GM19324 (cell line): Measurements from ENCODE around the gene TSHZ3.

Experiments
- ATAC-seq: cut with Tn5 transposase; IDR thresholded peaks from one replicate; pipeline ENCODE4 v1.9.1; 2021; ENCODE audit warnings: mild to moderate bottlenecking, moderate library complexity; ENCODE audit not compliant: unreplicated experiment, low FRiP score

TSHZ3 gene

DNA sequence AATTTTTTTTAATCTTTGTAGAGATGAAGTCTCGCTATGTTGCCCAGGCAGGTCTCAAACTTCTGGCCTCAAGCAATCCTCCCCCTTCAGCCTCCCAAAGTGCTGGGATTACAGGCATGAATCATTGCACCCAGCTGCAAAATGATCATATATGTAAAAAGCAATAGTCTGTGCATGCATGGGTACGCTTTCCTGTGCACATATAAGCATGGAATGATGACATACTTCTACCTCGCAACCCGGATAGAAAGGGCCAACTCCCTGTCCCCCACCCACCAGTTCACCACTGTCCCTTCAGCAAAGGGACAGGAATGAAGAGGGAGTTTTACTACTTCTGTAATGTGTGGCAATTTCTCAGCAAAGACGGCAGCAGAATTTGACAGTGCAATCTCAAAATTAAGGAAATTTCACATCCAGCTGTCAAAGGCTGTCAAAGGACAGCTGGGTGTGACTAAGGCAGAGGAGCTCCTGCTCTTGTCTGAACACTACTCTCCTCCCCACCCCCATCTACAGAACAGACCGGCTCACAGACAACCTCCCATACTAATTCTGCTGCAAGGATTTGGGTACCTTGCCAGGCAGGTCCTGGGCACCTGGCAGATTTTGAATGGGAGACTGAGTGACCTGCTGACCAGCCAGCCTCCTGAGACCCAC is 95.6 kb downstream of the TSHZ3 start:
- ATAC-seq: no peak

DNA sequence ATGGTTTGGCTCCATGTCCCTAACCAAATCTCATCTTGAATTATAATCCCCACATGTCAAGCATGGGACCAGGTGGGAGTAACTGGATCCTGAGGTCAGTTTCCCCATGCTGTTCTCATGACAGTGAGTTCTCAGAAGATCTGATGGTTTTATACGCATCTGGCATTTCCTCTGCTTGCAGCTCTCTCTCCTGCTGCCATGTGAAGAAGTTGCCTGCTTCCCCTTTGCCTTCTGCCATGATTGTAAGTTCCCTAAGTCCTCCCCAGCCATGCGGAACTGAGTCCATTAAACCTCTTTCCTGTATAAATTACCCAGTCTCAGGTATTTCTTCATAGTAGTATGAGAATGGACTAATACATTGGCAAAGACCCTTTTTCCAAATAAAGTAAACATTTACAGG is 96.8 kb downstream of the TSHZ3 start:
- ATAC-seq: no peak

DNA sequence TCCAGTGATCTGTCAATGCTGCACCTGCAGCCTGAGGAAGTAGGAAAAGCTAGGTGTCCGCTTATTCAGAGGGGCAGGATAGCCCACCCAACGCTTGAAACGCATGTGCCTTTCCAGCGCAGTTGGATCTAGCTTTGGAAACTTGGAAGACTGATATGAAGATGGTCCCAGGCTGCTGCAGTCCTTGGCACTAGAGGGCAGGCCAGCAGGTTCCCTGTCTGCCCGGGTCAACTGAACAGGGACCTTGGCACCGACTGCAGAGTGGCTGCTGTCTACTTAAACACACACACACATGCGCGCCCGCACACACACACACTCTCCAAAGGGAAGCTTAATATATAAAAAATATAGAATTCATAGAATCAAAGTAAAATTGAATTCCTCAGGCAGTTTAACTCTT is 100.0 kb downstream of the TSHZ3 start:
- no peak for ATAC-seq

DNA sequence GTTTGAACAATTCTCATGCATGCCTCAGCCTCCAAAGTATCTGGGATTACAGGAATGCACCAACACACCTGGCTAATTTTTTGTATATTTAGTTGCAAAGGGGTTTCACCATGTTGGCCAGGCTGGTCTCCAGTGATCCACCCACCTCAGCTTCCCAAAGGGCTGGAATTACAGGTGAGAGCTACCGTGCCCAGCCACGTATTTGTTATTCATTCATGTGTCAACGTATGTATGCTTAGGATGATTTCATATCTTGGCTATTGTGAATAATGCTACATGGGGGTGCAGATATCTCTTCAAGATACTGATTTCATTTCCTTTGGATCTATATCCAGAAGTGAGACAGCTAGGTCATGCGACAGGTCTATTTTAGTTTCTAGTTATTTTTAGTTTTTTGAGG is 113.4 kb downstream of the TSHZ3 start:
- no peak for ATAC-seq

DNA sequence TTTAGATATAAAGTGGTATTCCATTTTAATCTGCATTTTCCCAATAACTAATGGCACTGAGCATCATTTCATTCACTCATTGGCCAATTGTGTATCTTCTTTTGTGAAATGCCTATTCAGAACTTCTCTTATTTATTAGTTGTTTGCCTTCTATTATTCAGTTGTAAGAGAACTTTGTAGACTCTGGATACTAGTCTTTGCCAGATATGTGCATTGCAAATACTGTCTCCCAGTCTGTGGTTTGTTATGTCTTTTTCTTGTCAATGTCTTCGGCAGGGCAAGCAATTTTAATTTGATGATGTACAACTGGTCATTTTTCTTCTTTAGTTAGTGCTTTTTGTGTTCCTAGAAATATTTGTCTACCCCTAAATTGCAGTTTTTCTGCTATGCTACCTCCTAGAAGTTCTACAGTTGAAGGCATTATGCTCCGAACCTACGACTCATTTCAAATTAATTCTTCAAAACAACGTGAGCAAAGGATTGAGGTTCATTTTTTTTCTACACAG is 115.9 kb downstream of the TSHZ3 start:
- no peak for ATAC-seq

DNA sequence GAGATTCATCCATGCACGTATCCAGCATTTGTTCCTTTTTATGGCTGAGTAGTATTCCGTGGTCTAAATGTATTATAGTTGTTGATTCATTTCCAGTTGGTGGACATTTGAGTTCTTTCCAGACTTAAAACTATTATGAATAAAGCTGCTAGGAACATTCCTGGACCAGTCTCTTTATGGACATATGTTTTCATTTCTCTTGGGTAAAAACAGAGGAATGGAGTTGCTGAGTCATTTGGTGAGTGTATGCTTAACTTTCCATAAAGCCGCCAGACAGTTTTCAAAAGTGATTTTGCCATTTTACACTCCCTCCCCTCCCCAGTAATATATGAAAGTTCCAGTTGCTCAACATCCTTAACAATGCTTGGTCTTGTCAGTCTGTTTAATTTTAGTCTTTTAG is 116.4 kb downstream of the TSHZ3 start:
- ATAC-seq: no peak

DNA sequence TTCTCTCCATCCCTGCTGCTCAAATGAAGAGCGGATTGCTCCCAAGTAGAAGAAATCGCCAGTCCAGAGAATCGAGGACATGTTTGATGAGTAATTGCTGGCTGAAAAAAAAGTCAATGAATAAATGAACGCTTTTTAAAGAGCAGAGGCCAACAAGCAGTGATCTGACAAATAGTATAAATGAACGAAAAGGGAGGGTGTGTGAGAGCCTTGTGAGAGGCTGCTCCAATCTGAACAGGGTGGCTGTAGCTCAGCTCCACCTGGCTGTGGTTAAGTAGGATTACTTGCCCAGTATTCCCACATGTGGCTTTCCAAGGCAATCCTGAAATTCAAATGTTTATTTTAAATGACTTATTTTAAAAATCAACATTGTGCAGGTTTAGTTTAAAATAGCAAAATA is 117.1 kb downstream of the TSHZ3 start:
- no peak for ATAC-seq

DNA sequence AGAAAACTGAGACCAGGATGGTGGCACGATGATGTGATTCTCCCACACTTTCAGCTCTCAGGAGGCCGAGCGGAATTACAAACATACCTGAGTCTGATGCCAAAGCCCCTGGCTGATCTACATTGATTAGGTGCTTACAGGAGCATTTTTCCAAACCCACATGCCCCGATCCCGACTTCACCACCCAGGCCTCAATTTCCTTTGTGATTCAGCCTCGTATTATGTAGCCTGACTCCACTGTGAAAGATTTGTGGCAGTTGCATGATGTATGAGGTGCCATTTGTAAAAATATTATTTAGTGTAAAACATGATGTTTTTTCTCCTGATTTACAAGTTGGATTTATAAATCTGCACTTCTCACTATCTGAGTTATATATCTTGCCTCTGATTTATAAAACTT is 118.0 kb downstream of the TSHZ3 start:
- no peak for ATAC-seq

DNA sequence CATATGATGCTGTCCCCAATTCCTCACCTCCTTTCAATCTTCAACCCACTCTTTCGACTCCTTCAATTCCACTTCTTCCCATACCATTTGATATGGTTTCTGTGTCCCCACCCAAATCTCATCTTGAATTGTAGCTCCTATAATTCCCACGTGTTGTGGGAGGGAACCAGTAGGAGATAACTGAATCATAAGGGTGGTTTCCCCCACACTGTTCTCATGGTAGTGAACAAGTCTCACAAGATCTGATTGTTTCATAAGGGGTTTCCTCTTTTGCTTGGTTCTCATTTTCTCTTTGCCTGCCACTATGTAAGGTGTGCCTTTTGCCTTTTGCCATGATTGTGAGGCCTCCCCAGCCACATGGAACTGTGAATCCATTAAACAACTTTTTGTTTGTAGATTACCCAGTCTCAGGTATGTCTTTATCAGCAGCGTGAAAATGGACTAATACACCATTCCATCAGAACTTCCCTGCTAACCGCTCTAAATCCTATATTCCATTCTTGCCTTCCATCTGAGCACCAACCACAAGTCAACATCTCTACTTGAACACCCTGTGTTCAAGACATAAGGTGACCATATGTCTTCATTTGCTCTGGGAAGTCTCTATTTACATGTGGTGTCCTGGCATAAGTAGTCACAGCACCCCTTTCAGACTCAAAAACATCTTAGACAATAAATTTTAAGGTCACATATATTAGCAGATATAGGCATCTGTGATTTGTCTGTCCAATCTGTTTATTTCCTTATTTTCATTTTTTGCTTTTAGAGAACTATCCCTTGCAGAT is 122.9 kb downstream of the TSHZ3 start:
- ATAC-seq: no peak
